ENCODE data around the gene ACTG1. TPM values are rescaled to one million over a fixed set of nuclear protein-coding genes. Genes with fewer than 3 reads are reported as not detected.

The ACTG1 gene
- total RNA-seq, 3 donors from 2014 or later: 1,922 to 4,060 (median 3,184) TPM

DNA sequence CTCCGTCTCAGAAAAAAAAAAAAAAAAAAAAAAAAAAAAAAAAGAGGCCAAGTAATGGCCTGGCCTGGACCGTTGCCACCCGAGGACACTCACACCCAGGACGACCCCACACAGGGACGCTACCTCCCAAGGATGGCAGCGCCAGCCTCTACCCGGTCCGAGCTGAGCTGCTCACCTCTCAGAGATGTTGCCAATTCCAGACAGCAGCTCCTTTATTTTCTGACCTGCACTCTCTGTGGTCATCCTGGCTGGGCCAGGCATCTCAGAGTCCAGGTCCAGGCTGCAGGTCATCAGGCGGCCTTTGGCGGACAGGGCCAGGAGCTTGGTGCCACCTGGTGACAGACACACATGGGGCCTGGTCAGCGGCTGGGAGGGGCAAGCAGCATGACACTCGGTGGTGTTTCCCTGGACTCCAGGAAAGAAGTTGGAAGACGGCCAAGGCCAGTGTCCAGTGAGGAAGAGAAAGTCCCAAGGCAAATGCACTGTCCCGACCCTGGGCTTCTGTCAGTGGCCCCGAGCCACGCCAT lies 36.5 kb upstream of the ACTG1 start:
- DNase-seq (no peak), ATAC-seq (no peak)
- H3K36me3 ChIP-seq (ENCODE audit: low read depth): no peaks in the 10 kb centered on the region
- TF ChIP-seq, protein P1, sequence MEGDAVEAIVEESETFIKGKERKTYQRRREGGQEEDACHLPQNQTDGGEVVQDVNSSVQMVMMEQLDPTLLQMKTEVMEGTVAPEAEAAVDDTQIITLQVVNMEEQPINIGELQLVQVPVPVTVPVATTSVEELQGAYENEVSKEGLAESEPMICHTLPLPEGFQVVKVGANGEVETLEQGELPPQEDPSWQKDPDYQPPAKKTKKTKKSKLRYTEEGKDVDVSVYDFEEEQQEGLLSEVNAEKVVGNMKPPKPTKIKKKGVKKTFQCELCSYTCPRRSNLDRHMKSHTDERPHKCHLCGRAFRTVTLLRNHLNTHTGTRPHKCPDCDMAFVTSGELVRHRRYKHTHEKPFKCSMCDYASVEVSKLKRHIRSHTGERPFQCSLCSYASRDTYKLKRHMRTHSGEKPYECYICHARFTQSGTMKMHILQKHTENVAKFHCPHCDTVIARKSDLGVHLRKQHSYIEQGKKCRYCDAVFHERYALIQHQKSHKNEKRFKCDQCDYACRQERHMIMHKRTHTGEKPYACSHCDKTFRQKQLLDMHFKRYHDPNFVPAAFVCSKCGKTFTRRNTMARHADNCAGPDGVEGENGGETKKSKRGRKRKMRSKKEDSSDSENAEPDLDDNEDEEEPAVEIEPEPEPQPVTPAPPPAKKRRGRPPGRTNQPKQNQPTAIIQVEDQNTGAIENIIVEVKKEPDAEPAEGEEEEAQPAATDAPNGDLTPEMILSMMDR (IDR thresholded peaks at IDR 0.05): no peak
- H3K9me3 ChIP-seq: no peaks in the 10 kb centered on the region
- no peak overlapping the region for H3K4me3 ChIP-seq
- intact Hi-C loops (cut with DNase I, micrococcal nuclease): no loop called here
- H3K4me1 ChIP-seq (ENCODE audit: low read depth): peaks cover 17% of the 10 kb centered on the region

DNA sequence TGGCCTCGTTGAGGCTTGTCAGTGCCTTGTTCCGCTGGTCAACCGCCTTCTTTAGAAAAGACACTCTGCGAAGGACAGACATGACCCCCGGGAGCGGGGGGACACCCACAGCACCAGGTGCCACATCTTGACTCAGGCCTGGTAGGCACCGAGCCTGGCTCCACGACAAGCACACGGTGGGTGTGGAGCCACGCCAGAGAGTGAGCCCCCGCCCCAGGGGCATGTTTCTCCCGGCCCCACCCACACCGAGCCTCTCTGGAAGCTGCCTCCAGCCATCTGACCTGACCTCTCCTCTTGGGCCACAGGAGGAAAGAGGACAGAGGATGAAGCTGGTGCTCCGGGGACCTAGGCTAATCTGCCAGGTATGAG lies 35.0 kb upstream of the ACTG1 start:
- no peak for ATAC-seq

DNA sequence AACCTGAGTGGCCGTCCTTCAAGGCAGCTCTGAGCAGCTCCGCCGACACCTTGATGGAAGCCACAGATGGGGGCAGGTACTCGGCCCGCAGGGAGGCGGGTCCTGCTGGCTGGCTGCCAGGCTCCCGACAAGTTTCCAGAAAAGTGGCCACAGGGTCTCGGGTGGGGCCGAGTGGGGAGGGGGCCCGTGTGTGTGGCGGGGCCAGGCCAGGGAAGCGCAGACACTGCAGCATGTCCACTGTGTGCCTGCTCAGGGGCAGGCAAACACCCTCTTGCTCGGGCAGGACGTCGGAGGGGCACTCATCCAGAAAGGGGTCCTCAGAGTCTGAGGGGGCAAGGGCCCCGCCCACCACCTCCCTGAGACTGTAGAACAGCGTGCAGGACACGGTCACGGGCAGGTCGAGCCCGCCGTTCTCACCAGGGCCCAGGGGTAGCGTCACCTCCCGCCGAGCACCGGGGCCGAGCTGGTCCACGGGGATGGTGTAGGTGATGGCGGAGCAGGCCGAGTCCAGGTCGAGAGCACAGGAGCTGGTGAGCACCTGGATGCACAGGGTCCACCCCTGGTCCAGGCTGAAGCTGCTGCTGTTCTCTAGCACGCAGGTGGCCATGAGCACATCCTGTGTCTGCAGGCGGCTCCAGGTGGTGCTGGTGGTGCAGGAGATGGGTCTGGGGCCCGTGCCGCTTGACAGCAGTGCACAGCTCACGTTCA lies 34.5 kb upstream of the ACTG1 start:
- H3K4me3 ChIP-seq: no peak overlapping the region
- H3K9me3 ChIP-seq: no peaks in the 10 kb centered on the region
- DNase-seq (no peak), ATAC-seq (no peak)
- TF ChIP-seq, protein P1 (IDR thresholded peaks at IDR 0.05): no peak
- peaks cover 7% of the 10 kb centered on the region for H3K4me1 ChIP-seq (ENCODE audit: low read depth)
- H3K36me3 ChIP-seq (ENCODE audit: low read depth): no peaks in the 10 kb centered on the region
- intact Hi-C loops (cut with DNase I, micrococcal nuclease): no loop called here

More for the DNA sequence above, 35.0 kb upstream of the ACTG1 start:
- DNase-seq: no peak
- Histone ChIP-seq H3K36me3 (ENCODE audit: low read depth) (no peaks in the 10 kb centered on the region), H3K9me3 (no peaks in the 10 kb centered on the region), H3K4me1 (ENCODE audit: low read depth) (peaks cover 7% of the 10 kb centered on the region), H3K4me3 (no peak overlapping the region)
- TF ChIP-seq, protein P1 (IDR thresholded peaks at IDR 0.05): no peak
- intact Hi-C loops (cut with DNase I, micrococcal nuclease): no loop called here

DNA sequence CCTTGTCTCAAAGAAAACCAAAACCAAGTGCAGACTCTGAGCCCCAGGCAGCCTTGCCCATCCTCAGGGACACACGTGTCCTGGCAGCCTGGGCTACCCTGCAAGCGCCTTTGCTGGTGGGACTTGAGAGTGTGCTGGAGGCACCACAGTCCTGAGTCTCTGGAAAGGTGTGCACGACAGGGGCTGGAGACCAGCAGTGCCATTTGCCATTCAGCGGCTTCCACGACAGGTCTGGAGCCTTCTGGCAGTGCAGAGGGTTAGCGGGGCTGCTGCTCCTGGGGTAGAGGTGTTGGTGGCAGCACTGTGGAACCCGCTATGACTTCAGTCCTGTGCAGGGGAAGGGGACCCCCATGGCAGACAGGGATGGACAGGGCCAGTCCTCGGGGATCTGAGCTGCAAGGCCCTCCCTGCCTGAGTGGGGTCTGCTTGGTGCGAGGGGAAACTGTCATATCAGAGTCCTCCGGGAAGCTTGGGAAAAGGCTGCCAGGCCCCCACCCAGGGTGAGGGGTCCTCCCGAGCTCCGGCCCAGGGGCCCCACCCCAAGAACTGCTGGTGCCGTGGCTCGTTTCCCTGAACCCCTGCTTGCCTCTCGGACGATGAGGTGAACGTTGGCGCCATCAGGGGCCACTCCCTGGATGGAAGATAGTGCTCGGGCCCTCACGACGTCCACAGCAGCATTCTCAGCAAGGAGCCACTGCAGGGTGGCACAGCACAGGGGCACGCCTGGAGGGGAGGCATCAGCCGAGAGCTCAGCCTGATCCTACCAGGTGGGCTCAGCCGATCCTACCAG lies 32.8 kb upstream of the ACTG1 start:
- Histone ChIP-seq H3K4me1 (ENCODE audit: low read depth) (no peaks in the 10 kb centered on the region), H3K9me3 (no peaks in the 10 kb centered on the region), H3K36me3 (ENCODE audit: low read depth) (no peaks in the 10 kb centered on the region), H3K4me3 (no peak overlapping the region)
- no peak for DNase-seq
- no peak for ATAC-seq
- TF ChIP-seq, protein P1 (IDR thresholded peaks at IDR 0.05): no peak
- intact Hi-C loops (cut with DNase I, micrococcal nuclease): no loop called here

DNA sequence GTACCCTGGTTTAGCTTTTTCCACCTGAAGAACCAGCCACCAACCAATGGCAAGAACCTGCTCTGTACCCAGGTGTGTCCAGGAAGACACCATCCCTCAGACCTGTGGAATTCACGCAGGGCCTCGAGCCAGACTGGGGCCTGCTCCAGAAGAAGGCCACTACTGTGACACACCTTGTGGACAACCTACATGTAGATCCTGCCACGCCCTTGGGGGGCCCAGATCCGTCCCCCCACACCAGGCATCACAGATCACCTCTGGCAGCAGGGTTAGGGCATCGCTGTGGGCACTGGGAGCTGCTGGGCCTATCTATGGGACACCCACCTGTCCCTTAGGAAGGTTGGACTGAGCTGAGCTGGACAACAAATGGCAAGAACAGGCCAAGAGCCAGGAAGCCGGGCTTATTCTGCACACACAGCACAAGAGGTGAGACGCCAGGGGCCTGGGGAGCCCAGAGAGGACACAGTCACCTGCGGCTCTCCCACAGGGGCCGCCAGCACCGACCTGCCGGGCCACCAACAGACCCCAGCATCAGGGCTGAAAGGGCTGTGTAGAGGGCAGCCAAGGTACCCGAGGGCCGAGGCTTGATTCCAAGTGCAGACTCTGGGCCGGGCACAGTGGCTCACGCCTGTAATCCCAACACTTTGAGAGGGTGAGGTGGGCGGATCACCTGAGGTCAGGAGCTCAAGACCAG lies 31.8 kb upstream of the ACTG1 start:
- TF ChIP-seq, protein P1 (IDR thresholded peaks at IDR 0.05): no peak
- no peaks in the 10 kb centered on the region for H3K4me1 ChIP-seq (ENCODE audit: low read depth)
- DNase-seq (no peak), ATAC-seq (no peak)
- intact Hi-C loops (cut with DNase I, micrococcal nuclease): no loop called here
- no peaks in the 10 kb centered on the region for H3K36me3 ChIP-seq (ENCODE audit: low read depth)
- no peak overlapping the region for H3K4me3 ChIP-seq
- H3K9me3 ChIP-seq: no peaks in the 10 kb centered on the region
